Regular cardiac myocyte (primary cell): ENCODE data around the gene METTL23. TPM values are rescaled to one million over a fixed set of nuclear protein-coding genes. Genes with fewer than 3 reads are reported as not detected.

Experiments
- total RNA-seq: library from RNA; depleted of rRNA; stranded (reverse); fragments of >200 nt; gene quantifications from 2 replicates; pipeline ENCODE4 v1.2.3, GENCODE V29; 2014

Gene METTL23, protein sequence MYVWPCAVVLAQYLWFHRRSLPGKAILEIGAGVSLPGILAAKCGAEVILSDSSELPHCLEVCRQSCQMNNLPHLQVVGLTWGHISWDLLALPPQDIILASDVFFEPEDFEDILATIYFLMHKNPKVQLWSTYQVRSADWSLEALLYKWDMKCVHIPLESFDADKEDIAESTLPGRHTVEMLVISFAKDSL
- 25.5 and 25.7 TPM in 2 replicates for total RNA-seq

DNA sequence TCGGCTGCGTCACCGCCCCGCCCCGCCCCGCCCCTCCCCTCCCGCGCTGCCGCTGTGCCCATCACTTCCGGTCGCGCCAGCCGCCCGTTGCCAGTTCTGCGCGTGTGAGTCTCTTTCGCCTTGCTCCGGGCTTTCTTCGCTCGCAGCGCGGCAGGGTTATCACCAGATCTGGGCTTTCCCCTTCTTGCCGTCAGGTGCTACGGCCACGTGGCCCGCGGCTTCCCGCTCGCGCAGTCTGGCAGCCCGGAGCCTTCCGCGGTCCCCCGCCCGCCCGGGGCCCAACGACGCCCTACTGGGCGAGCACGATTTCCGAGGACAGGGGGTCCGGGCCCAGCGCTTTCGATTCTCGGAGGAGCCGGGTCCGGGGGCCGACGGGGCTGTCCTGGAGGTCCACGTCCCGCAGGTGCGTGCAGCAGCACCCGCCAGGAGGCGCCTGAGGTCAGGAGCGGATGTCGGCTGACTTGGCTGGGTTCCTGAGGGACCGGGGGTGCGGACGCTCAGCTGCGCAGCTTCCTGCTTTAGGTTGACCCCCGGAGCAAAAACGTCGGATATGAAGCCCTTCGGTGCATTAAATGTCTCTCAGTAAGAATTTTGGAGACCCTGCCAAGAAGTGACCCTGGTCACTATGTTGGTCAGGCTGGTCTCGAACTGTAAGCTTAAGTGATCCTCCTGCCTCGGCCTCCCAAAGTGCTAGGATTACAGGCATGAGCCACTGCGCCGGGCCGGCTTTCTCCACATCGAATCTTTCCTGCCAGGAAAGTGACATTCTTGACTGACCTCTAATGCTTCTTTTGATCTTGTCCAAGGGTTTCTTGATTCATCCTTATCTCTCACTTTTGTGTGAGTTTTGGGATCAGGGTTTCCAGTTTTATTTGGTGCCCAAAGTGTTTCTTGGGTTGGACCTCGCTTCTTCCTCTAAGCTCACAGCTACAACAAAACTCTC lies at the start of gene METTL23:
TSS of gene METTL23 (plus strand) at position 64 of the 943 bp plus-strand sequence. CDS start 2,872 bp downstream, outside the sequence.

DNA sequence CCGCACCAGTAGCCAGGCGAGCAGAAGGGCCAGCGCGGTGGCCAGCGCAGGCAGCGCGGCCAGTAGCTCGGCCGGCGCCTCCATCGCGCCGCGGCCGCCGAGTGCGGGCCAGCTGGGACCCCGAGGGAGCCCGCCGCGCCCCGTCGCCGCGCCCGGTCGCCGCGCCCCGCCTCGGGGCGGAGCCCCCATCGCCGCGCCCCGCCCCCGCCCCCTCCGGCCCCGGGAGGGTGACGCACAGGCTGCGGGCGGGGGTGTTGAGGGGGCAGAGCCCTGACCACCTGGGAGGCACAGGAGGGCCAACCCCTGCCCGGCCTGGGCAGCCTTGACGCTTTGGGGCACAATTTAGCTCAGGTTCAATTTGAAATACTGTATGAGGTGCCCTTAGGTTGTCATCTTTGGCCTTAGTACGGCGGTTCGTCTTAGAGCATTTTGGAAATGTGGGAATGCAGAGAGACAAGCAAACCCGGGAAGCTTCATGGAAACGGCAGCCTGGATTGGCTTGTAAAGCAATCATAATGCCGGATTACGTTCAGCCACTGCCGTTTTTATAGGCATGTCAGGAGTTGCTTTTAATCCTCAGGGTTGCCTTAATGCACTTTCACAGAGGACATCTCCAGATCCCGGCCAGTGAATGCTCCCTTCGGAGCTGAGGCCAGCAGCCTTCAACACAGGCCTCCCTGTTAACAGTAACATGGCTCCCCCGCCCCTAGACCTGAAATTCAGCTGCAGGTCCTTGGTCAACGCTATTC lies 15.6 kb upstream of the METTL23 start, which contains the start of gene MXRA7:
TSS of gene MXRA7 (minus strand) at position 103 of the 749 bp plus-strand sequence. CDS start at position 84, 19 bp downstream.

DNA sequence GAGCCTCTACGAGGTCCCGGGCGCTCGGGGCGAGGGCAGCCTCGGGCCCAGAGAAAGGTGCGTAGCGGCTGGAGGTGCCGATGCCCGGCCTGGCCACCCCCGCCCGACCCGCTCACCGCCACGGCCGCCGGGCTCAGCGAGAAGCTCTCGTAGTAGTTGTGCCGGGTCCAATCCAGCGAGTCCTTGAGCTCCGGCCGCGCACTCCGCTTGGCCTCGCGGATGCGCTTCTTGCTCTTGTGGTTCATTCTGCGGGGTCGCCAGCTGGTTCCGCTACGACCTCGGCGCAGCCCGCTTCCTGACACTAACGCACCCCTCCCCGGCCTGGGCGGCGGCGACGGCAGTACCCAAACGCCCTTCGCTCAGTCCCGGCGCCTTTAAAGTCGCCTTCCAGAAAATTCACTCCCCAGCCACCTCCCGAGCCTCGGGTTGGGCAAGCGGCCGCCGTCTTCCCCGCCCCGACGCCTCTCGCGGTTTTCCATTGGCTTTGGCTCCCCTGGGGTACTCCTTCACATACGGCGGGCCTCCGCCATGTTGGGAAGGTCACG lies 336 bp upstream of the METTL23 start, which contains the start of gene JMJD6:
TSS of gene JMJD6 (minus strand) at position 376 of the 545 bp plus-strand sequence. CDS start at position 245, 131 bp downstream.

DNA sequence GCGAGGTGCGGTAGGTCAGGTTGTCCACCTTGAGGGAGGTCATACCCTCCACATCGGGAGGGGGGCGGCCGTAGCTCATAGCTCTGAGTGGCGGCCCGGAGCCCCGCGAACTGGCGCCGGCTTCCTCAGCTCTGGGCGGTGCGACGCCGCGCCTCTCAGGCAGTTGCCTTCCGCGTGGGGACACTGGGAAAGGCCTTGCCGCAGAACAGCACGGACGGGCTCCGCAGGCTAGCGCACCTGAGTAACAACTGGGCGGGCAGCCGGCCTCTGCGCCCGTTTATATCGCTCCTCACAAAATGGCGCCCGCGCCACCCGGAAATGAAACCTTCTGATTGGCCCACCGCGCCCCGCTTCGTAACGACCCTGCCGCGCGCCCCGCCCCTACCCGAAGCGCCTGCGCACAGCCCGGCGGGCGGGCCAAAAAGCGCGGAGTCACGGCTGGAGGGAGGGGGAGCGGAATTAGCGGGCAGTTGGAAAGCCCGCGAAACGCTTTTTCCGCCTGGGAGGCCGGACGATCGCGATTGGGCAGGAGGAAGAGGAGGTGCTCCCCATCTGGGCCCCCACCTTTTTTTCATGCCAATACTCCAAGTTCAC lies 10.5 kb downstream of the METTL23 start, which contains the start of gene SRSF2:
TSS of gene SRSF2 (minus strand) at position 250 of the 594 bp plus-strand sequence. CDS start at position 79, 171 bp downstream.

DNA sequence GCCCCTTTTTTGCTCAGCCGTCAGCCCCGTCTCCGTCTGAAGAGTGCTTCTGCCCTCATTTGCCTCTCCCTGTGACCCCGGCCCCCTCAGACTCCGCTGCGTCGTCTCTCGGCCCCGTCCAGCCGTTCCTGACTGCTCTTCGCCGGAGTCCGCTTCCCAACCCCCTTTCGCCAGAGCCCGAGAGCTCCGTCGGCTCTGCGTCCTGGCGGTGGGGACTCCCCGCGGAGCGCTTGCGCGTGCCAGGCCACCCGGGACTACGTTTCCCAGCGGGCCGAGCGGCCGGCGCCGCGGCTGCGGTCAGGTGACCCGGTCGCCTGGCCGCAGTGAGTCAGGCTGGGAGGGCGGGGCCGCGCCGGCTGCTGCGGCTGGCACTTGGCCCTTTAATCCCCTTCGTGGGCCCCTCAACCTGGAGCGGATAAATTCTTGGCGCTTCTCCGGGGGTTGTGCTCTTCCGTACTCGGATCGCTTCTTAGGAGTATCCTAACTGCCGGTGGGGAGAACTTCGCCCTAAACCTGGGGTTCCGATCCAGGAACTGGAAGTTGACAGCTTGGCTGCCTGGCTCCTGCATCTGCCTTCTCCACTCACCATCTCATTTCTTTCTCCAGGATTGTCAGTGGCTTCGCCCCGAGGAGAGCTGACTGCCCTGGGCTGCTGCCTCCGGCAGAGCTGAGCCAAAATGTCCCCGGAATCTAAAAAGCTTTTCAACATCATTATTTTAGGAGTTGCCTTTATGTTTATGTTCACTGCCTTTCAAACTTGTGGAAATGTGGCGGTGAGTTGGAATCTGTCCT lies 11.2 kb downstream of the METTL23 start, which contains the start of gene MFSD11:
TSS of gene MFSD11 (plus strand) at position 444 of the 792 bp plus-strand sequence. CDS start at position 678, 234 bp downstream.

Other genes starting within 250 kb of the METTL23 start
- 3.1 and 8.2 TPM in 2 replicates for gene RHBDF2, start 225.4 kb upstream of the METTL23 start, total RNA-seq
- 25.1 and 65.4 TPM in 2 replicates for gene CYGB, start 189.1 kb upstream of the METTL23 start, total RNA-seq
- gene PRCD, start 186.8 kb upstream of the METTL23 start, total RNA-seq, result 1.9 and 11.0 TPM in 2 replicates
- gene ST6GALNAC2, start 141.0 kb upstream of the METTL23 start, total RNA-seq, result 0.96 and 1.1 TPM in 2 replicates
- not detected in 2 replicates for gene ST6GALNAC1, start 83.1 kb upstream of the METTL23 start, total RNA-seq
- gene MXRA7, start 15.9 kb upstream of the METTL23 start, total RNA-seq, result 267 and 920 TPM in 2 replicates
- 36.1 and 46.8 TPM in 2 replicates for gene JMJD6, start 233 bp upstream of the METTL23 start, total RNA-seq
- gene SRSF2, start 10.5 kb downstream of the METTL23 start, total RNA-seq, result 82.3 and 204 TPM in 2 replicates
- 24.3 and 36.1 TPM in 2 replicates for gene MFSD11, start 11.3 kb downstream of the METTL23 start, total RNA-seq
- gene MGAT5B, start 141.6 kb downstream of the METTL23 start, total RNA-seq, result 0.28 and 0.38 TPM in 2 replicates